ENCODE results near the gene DENND5B.

GRCh38 chr12:31567029-31567428 is 23.9 kb downstream of the DENND5B start:
- TF ChIP-seq CTCF (tag by site-specific recombination; IDR thresholded peaks at IDR 0.05) (no peak), ZNF311 (tag by site-specific recombination; IDR thresholded peaks at IDR 0.05; ENCODE audit: borderline replicate concordance) (no peak), SP2 (tag by site-specific recombination; IDR thresholded peaks at IDR 0.05) (no peak), ZNF670 (tag by site-specific recombination; IDR thresholded peaks at IDR 0.05; ENCODE audit: low read depth) (no peak), ZBTB44 (tag by site-specific recombination; IDR thresholded peaks at IDR 0.05) (no peak), ZNF202 (tag by site-specific recombination; IDR thresholded peaks at IDR 0.05; ENCODE audit: borderline replicate concordance) (no peak), ZNF510 (tag by site-specific recombination; IDR thresholded peaks at IDR 0.05; ENCODE audit: insufficient replicate concordance) (no peak), ZNF76 (tag by site-specific recombination; IDR thresholded peaks at IDR 0.05; ENCODE audit: borderline replicate concordance, low read depth) (no peak), ZNF513 (tag by site-specific recombination; IDR thresholded peaks at IDR 0.05) (no peak)

Measured in HEK293 (cell line).